Measurements from ENCODE around the gene CNTN5.

CNTN5 gene

GRCh38 chr11:99424313-99425084 lies 403.8 kb downstream of the CNTN5 start:
- ChIA-PET POLR2A (no interaction called here), CTCF (interaction anchor here (0.6 kb wide), 1 partner anchor 350 kb away, joined by 5 read pairs; no protein-coding TSS in a partner anchor)
- Histone ChIP-seq H3K9me3 (ENCODE audit: control insufficient read depth, insufficient read depth, low read depth, low read length) (no peaks in the 10 kb centered on the region), H3K36me3 (ENCODE audit: control insufficient read depth in 2 of 2, insufficient read depth in 1 of 2, low read length in 2 of 2) (no peaks in the 10 kb centered on the region), H3K27ac (ENCODE audit: extremely low read depth, low read depth, low read length) (no peak overlapping the region), H3K4me1 (ENCODE audit: control insufficient read depth, insufficient read depth, low read length) (no peaks in the 10 kb centered on the region; the same call in 1 of the 2 replicates), H3K4me3 (ENCODE audit: low read depth, low read length) (no peak overlapping the region)
- TF ChIP-seq ZSCAN23 (tag by site-specific recombination; IDR thresholded peaks at IDR 0.05) (no peak), ZNF37A (tag by site-specific recombination; IDR thresholded peaks at IDR 0.05) (no peak), ZIC2 (tag by site-specific recombination; IDR thresholded peaks at IDR 0.05) (no peak), ZNF514 (tag by site-specific recombination; IDR thresholded peaks at IDR 0.05) (no peak), ZNF423 (tag by site-specific recombination; IDR thresholded peaks at IDR 0.05) (no peak), TRIM28 (IDR thresholded peaks at IDR 0.05; ENCODE audit: borderline replicate concordance, low read length) (no peak), ZNF501 (tag by site-specific recombination; IDR thresholded peaks at IDR 0.05) (no peak), ZNF133 (tag by site-specific recombination; IDR thresholded peaks at IDR 0.05) (no peak), ZNF266 (tag by site-specific recombination; IDR thresholded peaks at IDR 0.05; ENCODE audit: low read depth) (no peak), ZNF138 (tag by site-specific recombination; IDR thresholded peaks at IDR 0.05; ENCODE audit: borderline replicate concordance) (no peak), ZNF184 (tag by site-specific recombination; IDR thresholded peaks at IDR 0.05) (no peak), PATZ1 (tag by site-specific recombination; IDR thresholded peaks at IDR 0.05) (no peak), ZNF518A (tag by site-specific recombination; conservative IDR thresholded peaks at IDR 0.05; ENCODE audit: low read depth) (no peak), OVOL3 (tag by site-specific recombination; IDR thresholded peaks at IDR 0.05) (no peak), KLF10 (tag by site-specific recombination; IDR thresholded peaks at IDR 0.05) (no peak), ZNF529 (tag by site-specific recombination; IDR thresholded peaks at IDR 0.05; ENCODE audit: insufficient replicate concordance) (no peak), ZNF19 (tag by site-specific recombination; IDR thresholded peaks at IDR 0.05; ENCODE audit: low read depth) (no peak)
- TF ChIP-seq, protein P1, sequence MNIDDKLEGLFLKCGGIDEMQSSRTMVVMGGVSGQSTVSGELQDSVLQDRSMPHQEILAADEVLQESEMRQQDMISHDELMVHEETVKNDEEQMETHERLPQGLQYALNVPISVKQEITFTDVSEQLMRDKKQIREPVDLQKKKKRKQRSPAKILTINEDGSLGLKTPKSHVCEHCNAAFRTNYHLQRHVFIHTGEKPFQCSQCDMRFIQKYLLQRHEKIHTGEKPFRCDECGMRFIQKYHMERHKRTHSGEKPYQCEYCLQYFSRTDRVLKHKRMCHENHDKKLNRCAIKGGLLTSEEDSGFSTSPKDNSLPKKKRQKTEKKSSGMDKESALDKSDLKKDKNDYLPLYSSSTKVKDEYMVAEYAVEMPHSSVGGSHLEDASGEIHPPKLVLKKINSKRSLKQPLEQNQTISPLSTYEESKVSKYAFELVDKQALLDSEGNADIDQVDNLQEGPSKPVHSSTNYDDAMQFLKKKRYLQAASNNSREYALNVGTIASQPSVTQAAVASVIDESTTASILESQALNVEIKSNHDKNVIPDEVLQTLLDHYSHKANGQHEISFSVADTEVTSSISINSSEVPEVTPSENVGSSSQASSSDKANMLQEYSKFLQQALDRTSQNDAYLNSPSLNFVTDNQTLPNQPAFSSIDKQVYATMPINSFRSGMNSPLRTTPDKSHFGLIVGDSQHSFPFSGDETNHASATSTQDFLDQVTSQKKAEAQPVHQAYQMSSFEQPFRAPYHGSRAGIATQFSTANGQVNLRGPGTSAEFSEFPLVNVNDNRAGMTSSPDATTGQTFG (tag by site-specific recombination; IDR thresholded peaks at IDR 0.05; ENCODE audit: borderline replicate concordance): no peak
- TF ChIP-seq, protein P2, sequence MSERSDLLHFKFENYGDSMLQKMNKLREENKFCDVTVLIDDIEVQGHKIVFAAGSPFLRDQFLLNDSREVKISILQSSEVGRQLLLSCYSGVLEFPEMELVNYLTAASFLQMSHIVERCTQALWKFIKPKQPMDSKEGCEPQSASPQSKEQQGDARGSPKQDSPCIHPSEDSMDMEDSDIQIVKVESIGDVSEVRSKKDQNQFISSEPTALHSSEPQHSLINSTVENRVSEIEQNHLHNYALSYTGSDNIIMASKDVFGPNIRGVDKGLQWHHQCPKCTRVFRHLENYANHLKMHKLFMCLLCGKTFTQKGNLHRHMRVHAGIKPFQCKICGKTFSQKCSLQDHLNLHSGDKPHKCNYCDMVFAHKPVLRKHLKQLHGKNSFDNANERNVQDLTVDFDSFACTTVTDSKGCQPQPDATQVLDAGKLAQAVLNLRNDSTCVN (tag by site-specific recombination; optimal IDR thresholded peaks at IDR 0.05): no peak

All from HEK293 (cell line).